Gastrocnemius medialis (tissue), 4 donors: ENCODE results near the gene PTPN4. TPM values are rescaled to one million over a fixed set of nuclear protein-coding genes. Genes with fewer than 3 reads are reported as not detected.

Source experiments
- ATAC-seq, 2 donors: fragments of 150-250 bp; one replicate each; pipeline ENCODE4 v1.9.1; 2016
- DNase-seq, 2 donors: peaks; one replicate each; pipeline ENCODE4 v3.0.0-alpha.2; 2019
- H3K27ac ChIP-seq, 4 donors: fragments of 200-600 bp; sonication (generic); 1 replicate in 1 of 4; 2 replicates in 3 of 4; pipeline ENCODE4 v1.5.1; 2016 to 2018; ENCODE audit warnings: mild to moderate bottlenecking in 2 of 4, moderate library complexity in 1 of 4
- H3K27me3 ChIP-seq, 3 donors: fragments of 200-600 bp; sonication (generic) in 2 of 3; 1 replicate in 1 of 3; 2 replicates in 2 of 3; pipeline versions ENCODE4 v1.5.1 to v1.6.0; 2016 to 2019; ENCODE audit warnings: mild to moderate bottlenecking in 1 of 3, moderate library complexity in 1 of 3
- H3K36me3 ChIP-seq, 2 donors: fragments of 200-600 bp; sonication (generic) in 1 of 2; one replicate each; pipeline ENCODE4 v1.5.1; 2017 to 2018
- H3K4me1 ChIP-seq, 2 donors: fragments of 200-600 bp; sonication (generic) in 1 of 2; one replicate each; pipeline ENCODE4 v1.5.1; 2016 to 2017; ENCODE audit warnings: mild to moderate bottlenecking in 2 of 2
- H3K4me3 ChIP-seq, 4 donors: fragments of 200-600 bp; sonication (generic) in 3 of 4; 1 replicate in 1 of 4; 2 replicates in 3 of 4; pipeline ENCODE4 v1.5.1; 2016 to 2019; ENCODE audit warnings: mild to moderate bottlenecking in 2 of 4
- H3K9me3 ChIP-seq, 3 donors: fragments of 200-600 bp; sonication (generic) in 2 of 3; 1 replicate in 1 of 3; 2 replicates in 2 of 3; pipeline ENCODE4 v1.5.1; 2016 to 2019
- CTCF ChIP-seq, 5 experiments: fragments of 450-650 bp in 3 of 5; fragments of 200-600 bp in 2 of 5; sonication (generic) in 2 of 5; IDR thresholded peaks in 4 of 5; conservative IDR thresholded peaks in 1 of 5; 1 replicate in 4 of 5; 2 replicates in 1 of 5; pipeline ENCODE4 v1.5.1; 2016 to 2019; ENCODE audit warnings: antibody characterized with exemption in 5 of 5, mild to moderate bottlenecking in 3 of 5, moderate library complexity in 3 of 5
- POLR2A ChIP-seq, 2 donors: fragments of 450-650 bp; IDR thresholded peaks; one replicate each; pipeline ENCODE4 v1.6.1; 2017; ENCODE audit warnings: antibody characterized with exemption in 2 of 2, mild to moderate bottlenecking in 2 of 2, moderate library complexity in 2 of 2
- in situ Hi-C, 4 donors: fragments of 200-750 bp; cut with MboI; loops; one replicate each; pipeline versions ENCODE4 v1.15.0 to v1.8.0; 2017; ENCODE audit warnings: low sequenced_read_pairs in 4 of 4
- intact Hi-C: fragments of 100-400 bp; cut with DNase I; formaldehyde crosslinking; loops from one replicate; pipeline ENCODE4 v1.15.1; 2023; ENCODE audit warnings: low total_unique reads
- total RNA-seq, 4 donors: library from RNA; depleted of rRNA; stranded (reverse); fragments of >200 nt; gene quantifications; one replicate each; pipeline versions ENCODE4 v1.1.0 to v1.2.3, GENCODE V29; 2016

Gene PTPN4
- total RNA-seq, 4 donors from 2014 or later: 12.7 to 37.8 (median 33.5) TPM

GRCh38 chr2:119772767-119773166 is 13.0 kb downstream of the PTPN4 start:
- in situ Hi-C loops: loop anchor here in 2 of 4 donors (25.0 kb wide), 2 partner anchors 240 to 390 kb away; partner anchors contain the start of gene EPB41L5 (in 1 of the 2)
- TF ChIP-seq CTCF (IDR thresholded peaks at IDR 0.05 in 4 of 5, conservative IDR thresholded peaks at IDR 0.05 in 1 of 5): no peak
- TF ChIP-seq POLR2A (IDR thresholded peaks at IDR 0.05): no peak
- ATAC-seq (no peak), DNase-seq (no peak)
- Histone ChIP-seq H3K27ac (no peak overlapping the region), H3K4me1 (peaks cover 19 to 24% of the 10 kb centered on the region in 2 donors), H3K27me3 (no peaks in the 10 kb centered on the region), H3K9me3 (no peaks in the 10 kb centered on the region), H3K36me3 (no peaks in the 10 kb centered on the region), H3K4me3 (no peak overlapping the region)
- intact Hi-C loops: no loop called here

GRCh38 chr2:119774026-119774425 is 14.3 kb downstream of the PTPN4 start:
- intact Hi-C loops: no loop called here

GRCh38 chr2:119775102-119775501 is 15.4 kb downstream of the PTPN4 start:
- ATAC-seq: no peak
- Histone ChIP-seq H3K27ac (no peak overlapping the region), H3K4me3 (no peak overlapping the region), H3K36me3 (no peaks in the 10 kb centered on the region), H3K9me3 (no peaks in the 10 kb centered on the region), H3K27me3 (no peaks in the 10 kb centered on the region), H3K4me1 (peaks cover 10 to 26% of the 10 kb centered on the region in 2 donors)
- in situ Hi-C loops: no loop called here
- no peak for DNase-seq
- intact Hi-C loops: no loop called here
- TF ChIP-seq CTCF (IDR thresholded peaks at IDR 0.05 in 4 of 5, conservative IDR thresholded peaks at IDR 0.05 in 1 of 5) (no peak), POLR2A (IDR thresholded peaks at IDR 0.05) (no peak)

More at GRCh38 chr2:119774026-119774425, 14.3 kb downstream of the PTPN4 start:
- DNase-seq (no peak), ATAC-seq (no peak)
- Histone ChIP-seq H3K36me3 (no peaks in the 10 kb centered on the region), H3K4me3 (no peak overlapping the region), H3K9me3 (no peaks in the 10 kb centered on the region), H3K4me1 (peaks cover 19 to 27% of the 10 kb centered on the region in 2 donors), H3K27ac (no peak overlapping the region), H3K27me3 (no peaks in the 10 kb centered on the region)
- in situ Hi-C loops: loop anchor here in 2 of 4 donors (25.0 kb wide), 2 partner anchors 238 to 388 kb away; partner anchors contain the start of gene EPB41L5 (in 1 of the 2)
- TF ChIP-seq CTCF (IDR thresholded peaks at IDR 0.05 in 4 of 5, conservative IDR thresholded peaks at IDR 0.05 in 1 of 5) (no peak), POLR2A (IDR thresholded peaks at IDR 0.05) (no peak)

GRCh38 chr2:119782308-119783027 is 22.7 kb downstream of the PTPN4 start:
- DNase-seq: no peak
- intact Hi-C loops: no loop called here

More at GRCh38 chr2:119782308-119783027, 22.7 kb downstream of the PTPN4 start:
- Histone ChIP-seq H3K4me1 (peaks cover 6 to 22% of the 10 kb centered on the region in 2 donors), H3K27ac (no peak overlapping the region), H3K9me3 (no peaks in the 10 kb centered on the region), H3K4me3 (no peak overlapping the region), H3K36me3 (no peaks in the 10 kb centered on the region), H3K27me3 (no peaks in the 10 kb centered on the region)
- no peak for ATAC-seq
- TF ChIP-seq POLR2A (IDR thresholded peaks at IDR 0.05): no peak
- no peak for TF ChIP-seq CTCF (IDR thresholded peaks at IDR 0.05 in 4 of 5, conservative IDR thresholded peaks at IDR 0.05 in 1 of 5)
- in situ Hi-C loops: no loop called here
